K562 (cell line): ENCODE results near the gene RAB11FIP2. TPM values are rescaled to one million over a fixed set of nuclear protein-coding genes. Genes with fewer than 3 reads are reported as not detected.

Source experiments
- ATAC-seq: fragments of 200-7000 bp; cut with Tn5 transposase; 3 replicates; pipeline ENCODE4 v1.9.1; 2020; ENCODE audit warnings: moderate library complexity
- BruUV-seq: library from RNA; stranded (reverse); fragments of 400-500 nt; replicated peaks from 2 replicates; lab custom pipeline; 2021; lab: Mats Ljungman, UMichigan
- CTCF ChIA-PET: fragments of 300-600 bp; formaldehyde crosslinking; extraction: SDS; loops from one replicate; lab custom pipeline; 2021; ENCODE audit warnings: low intra/inter-chr PET ratio; lab: Yijun Ruan, JAX
- POLR2A ChIA-PET: fragments of 300-600, 350-650 bp; sonication (Branson Sonifier 250); formaldehyde crosslinking; extraction: SDS; loops from one replicate; lab custom pipeline; 2021; ENCODE audit warnings: antibody characterized with exemption, inconsistent platforms; lab: Yijun Ruan, JAX
- DNase-seq, 4 experiments: peaks; one replicate each; pipeline versions ENCODE4 v3.0.0 to v3.0.0-alpha.2; 2011 to 2018; ENCODE audit warnings: low spot score in 3 of 4, mixed read lengths in 3 of 4; ENCODE audit errors: extremely low read depth in 1 of 4
- FAIRE-seq: peaks from 2 replicates; lab custom pipeline; 2011; peaks lifted over from hg19 to GRCh38; lab: Jason Lieb, UNC
- H2AFZ ChIP-seq: 2 replicates; pipeline ENCODE4 v1.6.0; 2011; ENCODE audit warnings: low read depth, low read length, control low read depth, inconsistent platforms
- H3K27ac ChIP-seq: fragments of 200-600 bp; 3 replicates; pipeline ENCODE4 v1.8.0; 2011; ENCODE audit warnings: low read depth, mild to moderate bottlenecking, control low read depth, inconsistent platforms, low read length, moderate library complexity, mixed read lengths; ENCODE audit errors: extremely low read depth
- H3K27me3 ChIP-seq, 2 experiments: fragments of 300-600 bp in 1 of 2; 2 replicates in 1 of 2; 3 replicates in 1 of 2; pipeline versions ENCODE4 v1.6.0 to v1.8.0; 2011; ENCODE audit warnings: inconsistent platforms in 2 of 2, low read length in 2 of 2, mild to moderate bottlenecking in 1 of 2, mixed read lengths in 1 of 2, moderate library complexity in 1 of 2; ENCODE audit not compliant: control insufficient read depth in 2 of 2, insufficient read depth in 2 of 2
- H3K36me3 ChIP-seq: fragments of 300-600 bp; 3 replicates; pipeline ENCODE4 v1.8.0; 2011; ENCODE audit warnings: mild to moderate bottlenecking, low read length, inconsistent platforms; ENCODE audit not compliant: control insufficient read depth, insufficient read depth
- H3K4me1 ChIP-seq, 2 experiments: fragments of 200-600 bp in 1 of 2; replicated peaks in 1 of 2; 2 replicates in 1 of 2; 3 replicates in 1 of 2; pipeline versions ENCODE4 v1.5.1 to v1.8.0; 2011; ENCODE audit warnings: inconsistent platforms in 2 of 2, low read length in 2 of 2, mild to moderate bottlenecking in 1 of 2, mixed read lengths in 1 of 2, moderate library complexity in 1 of 2; ENCODE audit not compliant: control insufficient read depth in 2 of 2, insufficient read depth in 2 of 2
- H3K4me2 ChIP-seq: 2 replicates; pipeline ENCODE4 v1.6.1; 2011; ENCODE audit warnings: low read length, control low read depth, inconsistent platforms, mixed read lengths; ENCODE audit not compliant: insufficient read depth
- H3K4me3 ChIP-seq: fragments of 200-600 bp; sonication (generic), shearing (Covaris generic); 2 replicates; pipeline ENCODE4 v1.5.1; 2016; ENCODE audit warnings: control low read depth, inconsistent platforms
- H3K79me2 ChIP-seq: fragments of 200-600 bp; 3 replicates; pipeline ENCODE4 v1.8.0; 2011; ENCODE audit warnings: low read length, inconsistent platforms; ENCODE audit not compliant: control insufficient read depth, insufficient read depth
- H3K9ac ChIP-seq, 2 experiments: 2 replicates each; pipeline versions ENCODE4 v1.6.0 to v1.6.1; 2011; ENCODE audit warnings: low read depth in 2 of 2, low read length in 2 of 2, control low read depth in 1 of 2, inconsistent platforms in 1 of 2, mild to moderate bottlenecking in 1 of 2, mixed read lengths in 1 of 2; ENCODE audit not compliant: insufficient read depth in 1 of 2
- H3K9me1 ChIP-seq: one replicate; pipeline ENCODE4 v1.6.0; 2011; ENCODE audit warnings: inconsistent platforms, mild to moderate bottlenecking, low read length, moderate library complexity; ENCODE audit not compliant: control insufficient read depth, insufficient read depth
- H3K9me3 ChIP-seq: replicated peaks from 2 replicates; pipeline ENCODE4 v1.5.1; 2011; ENCODE audit warnings: low read depth, low read length, inconsistent platforms; ENCODE audit not compliant: control insufficient read depth, insufficient read depth
- H4K20me1 ChIP-seq: replicated peaks from 2 replicates; pipeline ENCODE4 v1.6.1; 2011; ENCODE audit warnings: low read length, inconsistent platforms, mixed read lengths; ENCODE audit not compliant: control insufficient read depth, insufficient read depth
- KDM5B ChIP-seq: fragments of 200-600 bp; sonication (generic); IDR thresholded peaks from 2 replicates; pipeline ENCODE4 v1.6.1; 2012; ENCODE audit warnings: low read depth, mild to moderate bottlenecking, moderate library complexity, low read length, control low read depth, inconsistent platforms; ENCODE audit not compliant: insufficient replicate concordance
- MTA2 ChIP-seq: fragments of 450-650 bp; IDR thresholded peaks from 2 replicates; pipeline ENCODE4 v1.6.1; 2016; ENCODE audit warnings: low read depth
- NFIX ChIP-seq: fragments of 250-450 bp; sonication (Bioruptor Pico); IDR thresholded peaks from 2 replicates; pipeline ENCODE4 v1.4.0; 2020; ENCODE audit warnings: low read depth, mild to moderate bottlenecking, moderate library complexity
- WGBS: fragments of 100-300 bp; shearing (Covaris generic); methylation state at CpG from one replicate; pipeline ENCODE4 v1.1.6; 2016; ENCODE audit warnings: low coverage, mixed read lengths; ENCODE audit not compliant: insufficient coverage; ENCODE audit errors: missing lambda C conversion rate; 5-methylcytosine and 5-hydroxymethylcytosine counted together
- in situ Hi-C: fragments of 300-500 bp; cut with MboI; formaldehyde crosslinking; loops from 4 replicates; pipeline ENCODE4 v1.15.0; 2018; ENCODE audit warnings: inconsistent platforms, mixed read lengths
- intact Hi-C: fragments of 100-400 bp; cut with micrococcal nuclease; formaldehyde crosslinking; loops from 2 replicates; pipeline ENCODE4 v1.14.2; 2022
- polyA plus RNA-seq, 8 experiments: library from polyadenylated mRNA; depleted of rRNA in 4 of 8; stranded (reverse) in 5 of 8; unstranded in 3 of 8; fragments of >200 nt; fragmentation: Nextera tagmentation in 2 of 8; fragmentation: Illumina TruSeq in 1 of 8; extraction: Ambion mirVana in 2 of 8; extraction: Trizol in 1 of 8; gene quantifications; 2 replicates each; pipeline versions ENCODE4 v1.2.1 to v1.2.3, GENCODE V29; 2011 to 2014; ENCODE audit warnings: inconsistent platforms in 1 of 8, missing spikeins in 1 of 8
- total RNA-seq, 7 experiments: library from RNA; depleted of rRNA in 6 of 7; stranded (reverse); fragments of >200 nt in 6 of 7; fragmentation: Illumina TruSeq in 2 of 7; extraction: Trizol in 2 of 7; gene quantifications; 2 replicates each; pipeline versions ENCODE4 v1.2.1 to v1.2.3, GENCODE V29; 2011 to 2021; ENCODE audit warnings: low replicate concordance in 1 of 7
- TF ChIP-seq, protein P1 (sequence below): sonication (generic); formaldehyde crosslinking; IDR thresholded peaks from 2 replicates; pipeline ENCODE4 v1.8.1; 2023; ENCODE audit warnings: mild to moderate bottlenecking, missing genetic modification reagents, moderate library complexity

The RAB11FIP2 gene
- total and polyA plus RNA-seq, 9 of the 15 experiments (the other 6 are each of a cell fraction or from before 2014, with no cell fraction given), result 3.0 to 10.6 (median 3.9) TPM

DNA sequence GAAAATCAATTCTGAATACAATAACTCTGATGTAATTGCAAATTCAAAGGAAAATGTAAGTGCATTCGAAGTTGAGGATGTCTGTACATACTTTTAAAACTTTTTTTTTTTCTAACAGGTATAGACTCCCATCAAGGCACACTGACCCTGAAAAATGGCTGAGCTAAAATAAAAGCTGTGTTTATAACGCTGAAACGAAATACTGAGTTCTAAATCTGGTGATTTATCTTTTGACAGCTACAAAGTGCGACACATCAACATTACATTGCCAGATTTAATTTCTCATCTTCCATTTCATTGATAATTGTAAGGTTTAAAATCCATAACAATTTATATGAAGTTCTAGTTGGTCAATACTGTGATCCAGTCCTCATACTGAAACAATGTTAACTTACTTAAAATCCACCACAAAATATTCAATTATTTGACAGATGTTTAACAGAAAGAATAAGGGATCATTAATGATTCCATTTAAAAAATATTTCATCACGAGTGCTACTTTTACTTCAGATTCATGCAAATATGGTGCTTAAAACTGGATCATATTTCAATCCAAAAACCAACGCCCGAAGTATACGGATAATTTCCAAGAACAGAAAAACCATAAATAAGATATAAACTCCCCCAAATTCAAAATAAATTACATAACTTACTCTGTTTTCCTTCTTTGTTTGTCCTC lies 1.4 kb downstream of the RAB11FIP2 start:
- Histone ChIP-seq H3K27ac (peak overlapping the region; percentile 89; the same call in 2 of the 3 replicates), H3K9me3 (no peaks in the 10 kb centered on the region), H3K36me3 (no peaks in the 10 kb centered on the region), H3K4me3 (peak overlapping the region; percentile 72), H2AFZ (peak overlapping the region; percentile 96; the same call in 1 of the 2 replicates), H3K9ac (peak overlapping the region in 1 of 2 experiments; percentile 77; a peak in 2 of 4 replicates), H4K20me1 (no peaks in the 10 kb centered on the region), H3K4me1 (peaks cover 3 to 10% of the 10 kb centered on the region in 2 experiments; a peak in 4 of 5 replicates), H3K79me2 (peaks cover 35% of the 10 kb centered on the region), H3K9me1 (no peaks in the 10 kb centered on the region), H3K27me3 (no peaks in the 10 kb centered on the region), H3K4me2 (peak overlapping the region; percentile 93)
- ATAC-seq (no peak), FAIRE-seq (no peak), DNase-seq (no peak)
- intact Hi-C loops (loop anchor here (5.0 kb wide), 1 partner anchor 38 kb away; no protein-coding TSS in a partner anchor), in situ Hi-C loops (no loop called here)
- BruUV-seq, result no TSS peak
- WGBS, result 2% methylated on average over 8 of the region's 8 CpGs
- ChIA-PET POLR2A (interaction anchor here (0.5 kb wide), 1 partner anchor 308 kb away, joined by 3 read pairs; no protein-coding TSS in a partner anchor), CTCF (interaction anchor here (1.1 kb wide), 1 partner anchor 214 kb away, joined by 4 read pairs; no protein-coding TSS in a partner anchor)
- TF ChIP-seq NFIX (CRISPR knock-in tag), result no peak
- TF ChIP-seq, protein P1, sequence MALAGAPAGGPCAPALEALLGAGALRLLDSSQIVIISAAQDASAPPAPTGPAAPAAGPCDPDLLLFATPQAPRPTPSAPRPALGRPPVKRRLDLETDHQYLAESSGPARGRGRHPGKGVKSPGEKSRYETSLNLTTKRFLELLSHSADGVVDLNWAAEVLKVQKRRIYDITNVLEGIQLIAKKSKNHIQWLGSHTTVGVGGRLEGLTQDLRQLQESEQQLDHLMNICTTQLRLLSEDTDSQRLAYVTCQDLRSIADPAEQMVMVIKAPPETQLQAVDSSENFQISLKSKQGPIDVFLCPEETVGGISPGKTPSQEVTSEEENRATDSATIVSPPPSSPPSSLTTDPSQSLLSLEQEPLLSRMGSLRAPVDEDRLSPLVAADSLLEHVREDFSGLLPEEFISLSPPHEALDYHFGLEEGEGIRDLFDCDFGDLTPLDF, result no peak
- no peak for TF ChIP-seq MTA2
- TF ChIP-seq KDM5B, result no peak
